HepG2 (cell line): ENCODE measurements around the gene HIPK3. TPM values are rescaled to one million over a fixed set of nuclear protein-coding genes. Genes with fewer than 3 reads are reported as not detected.

Source experiments
- ATAC-seq: fragments of 200-7000 bp; cut with Tn5 transposase; 3 replicates; pipeline ENCODE4 v1.9.1; 2020; ENCODE audit warnings: mild to moderate bottlenecking, moderate library complexity
- BruUV-seq: library from RNA; stranded (reverse); fragments of 400-500 nt; replicated peaks from 2 replicates; lab custom pipeline; 2021; lab: Mats Ljungman, UMichigan
- CTCF ChIA-PET: fragments of 300-600 bp; formaldehyde crosslinking; extraction: SDS; loops from one replicate; lab custom pipeline; 2021; ENCODE audit warnings: low total read pairs, inconsistent platforms, low intra/inter-chr PET ratio; lab: Yijun Ruan, JAX
- POLR2A ChIA-PET: fragments of 350-600 bp; sonication (Branson Sonifier 250); formaldehyde crosslinking; loops from one replicate; lab custom pipeline; 2020; ENCODE audit warnings: antibody characterized with exemption, inconsistent platforms; lab: Yijun Ruan, JAX
- DNase-seq: peaks from one replicate; pipeline ENCODE4 v3.0.0-alpha.2; 2015; ENCODE audit warnings: low spot score
- FAIRE-seq: peaks from 3 replicates; lab custom pipeline; 2011; peaks lifted over from hg19 to GRCh38; lab: Jason Lieb, UNC
- H2AFZ ChIP-seq: one replicate; pipeline ENCODE4 v1.6.1; 2011; ENCODE audit warnings: low read length, inconsistent platforms
- H3K27ac ChIP-seq: fragments of 300-600 bp; 3 replicates; pipeline ENCODE4 v1.8.0; 2011; ENCODE audit warnings: mixed run types, mild to moderate bottlenecking, mixed read lengths, low read length, inconsistent platforms; ENCODE audit not compliant: insufficient read depth; ENCODE audit errors: extremely low read length
- H3K27me3 ChIP-seq, 2 experiments: fragments of 200-600 bp in 1 of 2; 2 replicates in 1 of 2; 3 replicates in 1 of 2; pipeline versions ENCODE4 v1.6.0 to v1.8.0; 2011; ENCODE audit warnings: low read length in 2 of 2, mild to moderate bottlenecking in 2 of 2, moderate library complexity in 2 of 2, inconsistent platforms in 1 of 2; ENCODE audit not compliant: insufficient read depth in 2 of 2, control insufficient read depth in 1 of 2
- H3K36me3 ChIP-seq, 2 experiments: fragments of 200-600 bp in 1 of 2; replicated peaks in 1 of 2; 2 replicates in 1 of 2; 3 replicates in 1 of 2; pipeline versions ENCODE4 v1.5.1 to v1.8.0; 2011; ENCODE audit warnings: low read length in 2 of 2, inconsistent platforms in 1 of 2; ENCODE audit not compliant: insufficient read depth in 2 of 2, control insufficient read depth in 1 of 2
- H3K4me1 ChIP-seq: 2 replicates; pipeline ENCODE4 v1.5.1; 2012; ENCODE audit warnings: low read length, inconsistent platforms; ENCODE audit not compliant: insufficient read depth
- H3K4me2 ChIP-seq: 2 replicates; pipeline ENCODE4 v1.6.0; 2011; ENCODE audit warnings: low read depth, low read length, inconsistent platforms
- H3K4me3 ChIP-seq, 3 experiments: fragments of 200-600 bp in 1 of 3; sonication (generic), shearing (Covaris generic) in 1 of 3; replicated peaks in 1 of 3; 2 replicates each; pipeline ENCODE4 v1.5.1; 2011 to 2016; ENCODE audit warnings: low read length in 3 of 3, inconsistent platforms in 2 of 3, low read depth in 2 of 3, mild to moderate bottlenecking in 2 of 3, control low read depth in 1 of 3, mixed read lengths in 1 of 3; ENCODE audit not compliant: insufficient read depth in 1 of 3
- H3K79me2 ChIP-seq: one replicate; pipeline ENCODE4 v1.6.1; 2011; ENCODE audit warnings: low read length, inconsistent platforms; ENCODE audit not compliant: insufficient read depth
- H3K9ac ChIP-seq: 2 replicates; pipeline ENCODE4 v1.6.0; 2011; ENCODE audit warnings: mild to moderate bottlenecking, low read depth, low read length, inconsistent platforms; ENCODE audit not compliant: insufficient read depth
- H3K9me3 ChIP-seq: 2 replicates; pipeline ENCODE4 v1.5.1; 2012; ENCODE audit warnings: mild to moderate bottlenecking, low read length
- H4K20me1 ChIP-seq: 2 replicates; pipeline ENCODE4 v1.6.0; 2011; ENCODE audit warnings: inconsistent platforms, mild to moderate bottlenecking, low read length, moderate library complexity; ENCODE audit not compliant: insufficient read depth
- FOXM1 ChIP-seq: sonication (generic); formaldehyde crosslinking; IDR thresholded peaks from 2 replicates; pipeline ENCODE4 v1.5.0; 2020; ENCODE audit warnings: missing genetic modification reagents
- HNRNPL ChIP-seq: fragments of 200-400 bp; formaldehyde crosslinking; IDR thresholded peaks from 2 replicates; pipeline ENCODE4 v1.6.1; 2017; ENCODE audit warnings: mild to moderate bottlenecking, low read depth, low read length
- KLF9 ChIP-seq: IDR thresholded peaks from 2 replicates; pipeline ENCODE4 v1.6.1; 2016; ENCODE audit warnings: low read depth
- MAFK ChIP-seq, 2 experiments: IDR thresholded peaks in 1 of 2; conservative IDR thresholded peaks in 1 of 2; 2 replicates each; pipeline ENCODE4 v1.6.1; 2011; ENCODE audit warnings: improper control_type of control experiment in 2 of 2, low read length in 2 of 2
- MZF1 ChIP-seq: sonication (generic); formaldehyde crosslinking; IDR thresholded peaks from 2 replicates; pipeline ENCODE4 v1.8.1; 2023; ENCODE audit warnings: mild to moderate bottlenecking, missing genetic modification reagents, borderline replicate concordance
- SPEN ChIP-seq: sonication (generic); formaldehyde crosslinking; IDR thresholded peaks from 2 replicates; pipeline ENCODE4 v1.5.1; 2020; ENCODE audit warnings: low read depth, mild to moderate bottlenecking, missing genetic modification reagents
- TGIF2 ChIP-seq: IDR thresholded peaks from 2 replicates; pipeline ENCODE4 v1.6.1; 2016; ENCODE audit warnings: control low read depth, missing compliant biosample characterization
- ZNF224 ChIP-seq: sonication (generic); formaldehyde crosslinking; IDR thresholded peaks from 2 replicates; pipeline ENCODE4 v1.5.0; 2020; ENCODE audit warnings: mild to moderate bottlenecking, missing genetic modification reagents
- ZNF790 ChIP-seq: sonication (generic); formaldehyde crosslinking; IDR thresholded peaks from 2 replicates; pipeline ENCODE4 v1.8.0; 2022; ENCODE audit warnings: missing genetic modification reagents, mild to moderate bottlenecking, borderline replicate concordance
- ZNF879 ChIP-seq: sonication (generic); formaldehyde crosslinking; IDR thresholded peaks from 2 replicates; pipeline ENCODE4 v1.8.1; 2023; ENCODE audit warnings: missing genetic modification reagents
- WGBS: methylation state at CpG from one replicate; pipeline ENCODE4 v1.1.6; 2017; ENCODE audit warnings: low lambda C conversion rate; 5-methylcytosine and 5-hydroxymethylcytosine counted together
- in situ Hi-C: cut with HindIII; loops from 2 replicates; pipeline ENCODE4 v1.10.0; 2017; ENCODE audit warnings: low pct_unique_long_range_greater_than_20kb; ENCODE audit not compliant: extremely low pct_ligation_motif_present
- intact Hi-C: fragments of 100-400 bp; cut with micrococcal nuclease; formaldehyde crosslinking; loops from one replicate; pipeline ENCODE4 v1.10.0; 2022; ENCODE audit not compliant: unreplicated experiment
- polyA plus RNA-seq, 8 experiments: library from polyadenylated mRNA; depleted of rRNA in 3 of 8; stranded (reverse) in 7 of 8; unstranded in 1 of 8; fragments of >200 nt; fragmentation: Illumina TruSeq in 4 of 8; extraction: Trizol in 4 of 8; gene quantifications; 2 replicates each; pipeline versions ENCODE4 v1.2.1 to v1.2.3, GENCODE V29; 2011 to 2016; ENCODE audit warnings: low read depth in 4 of 8, missing spikeins in 1 of 8, mixed read lengths in 1 of 8; ENCODE audit not compliant: insufficient read depth in 1 of 8
- total RNA-seq, 5 experiments: library from RNA; depleted of rRNA; stranded (reverse); fragments of >200 nt; fragmentation: Illumina TruSeq; extraction: Trizol; gene quantifications; 2 replicates each; pipeline ENCODE4 v1.2.3, GENCODE V29; 2016; ENCODE audit warnings: low read depth in 1 of 5
- TF ChIP-seq, protein P1 (sequence below): sonication (generic); formaldehyde crosslinking; IDR thresholded peaks from 2 replicates; pipeline ENCODE4 v1.5.0; 2020; ENCODE audit warnings: missing genetic modification reagents, mild to moderate bottlenecking, borderline replicate concordance
- TF ChIP-seq, protein P2 (sequence below): IDR thresholded peaks from 2 replicates; pipeline ENCODE4 v1.6.1; 2012; ENCODE audit warnings: inconsistent platforms

The HIPK3 gene
- total and polyA plus RNA-seq, 2 of the 13 experiments (the other 11 are each of a cell fraction or from before 2014, with no cell fraction given) = 20.5 to 44.3 TPM

DNA sequence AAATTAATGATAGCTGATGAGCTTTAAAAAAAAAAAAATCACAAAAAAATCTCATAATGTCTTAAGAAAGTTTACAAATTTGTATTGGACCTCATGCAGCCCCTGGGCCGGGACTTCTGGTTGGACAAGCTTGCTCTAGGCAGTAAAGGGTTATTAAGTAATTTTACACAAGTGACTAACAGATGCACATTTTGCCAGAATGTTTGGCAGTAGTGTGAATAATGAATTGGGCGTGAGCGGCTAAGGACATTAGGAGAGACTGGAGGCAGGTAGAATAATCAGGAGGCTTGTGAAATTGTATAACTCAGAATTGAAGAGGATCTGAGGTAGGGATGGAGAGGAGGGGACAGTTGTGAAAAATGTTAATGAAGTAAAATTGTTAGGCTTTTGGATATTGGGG is 77.4 kb downstream of the HIPK3 start (continued):
- TF ChIP-seq, protein P1, sequence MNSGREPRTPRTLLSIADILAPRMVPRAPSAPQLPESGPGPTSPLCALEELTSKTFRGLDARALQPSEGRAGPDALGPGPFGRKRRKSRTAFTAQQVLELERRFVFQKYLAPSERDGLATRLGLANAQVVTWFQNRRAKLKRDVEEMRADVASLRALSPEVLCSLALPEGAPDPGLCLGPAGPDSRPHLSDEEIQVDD (CRISPR knock-in tag) = no peak
- TF ChIP-seq TGIF2 (no peak), ZNF879 (CRISPR knock-in tag) (no peak), ZNF790 (CRISPR knock-in tag) (no peak), KLF9 (CRISPR knock-in tag) (no peak), MZF1 (CRISPR knock-in tag) (no peak), SPEN (CRISPR knock-in tag) (no peak), FOXM1 (CRISPR knock-in tag) (no peak)
- TF ChIP-seq, protein P2, sequence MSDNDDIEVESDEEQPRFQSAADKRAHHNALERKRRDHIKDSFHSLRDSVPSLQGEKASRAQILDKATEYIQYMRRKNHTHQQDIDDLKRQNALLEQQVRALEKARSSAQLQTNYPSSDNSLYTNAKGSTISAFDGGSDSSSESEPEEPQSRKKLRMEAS = no peak

DNA sequence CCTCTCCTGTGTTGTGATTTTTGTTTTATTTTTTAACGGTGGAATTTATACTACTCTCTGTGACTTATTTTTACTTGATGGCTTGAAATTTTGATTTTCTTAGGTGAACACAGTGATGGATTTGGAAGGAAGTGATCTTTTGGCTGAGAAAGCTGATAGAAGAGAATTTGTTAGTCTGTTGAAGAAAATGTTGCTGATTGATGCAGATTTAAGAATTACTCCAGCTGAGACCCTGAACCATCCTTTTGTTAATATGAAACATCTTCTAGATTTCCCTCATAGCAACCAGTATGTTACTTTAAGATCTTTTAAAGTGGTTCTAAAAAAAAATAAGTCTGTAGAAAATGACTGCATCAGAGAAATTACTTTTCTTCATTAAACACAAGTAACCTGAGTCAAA is 82.1 kb downstream of the HIPK3 start:
- in situ Hi-C loops = no loop called here
- CTCF ChIA-PET = no interaction called here
- intact Hi-C loops = no loop called here
- POLR2A ChIA-PET = no interaction called here
- no peak overlapping the region for H3K27ac ChIP-seq
- no peak for FAIRE-seq
- no peaks in the 10 kb centered on the region for H3K9me3 ChIP-seq
- no peaks in the 10 kb centered on the region for H4K20me1 ChIP-seq
- H3K36me3 ChIP-seq = peaks cover 7 to 33% of the 10 kb centered on the region in 2 experiments; a peak in 4 of 5 replicates
- H3K4me1 ChIP-seq = no peaks in the 10 kb centered on the region
- no peak overlapping the region for H3K9ac ChIP-seq
- no peak overlapping the region for H3K4me2 ChIP-seq
- no peak for ATAC-seq
- no peak overlapping the region for H3K4me3 ChIP-seq
- 93% methylated on average over 1 of the region's 1 CpG for WGBS
- H3K27me3 ChIP-seq = no peaks in the 10 kb centered on the region
- H3K79me2 ChIP-seq = no peaks in the 10 kb centered on the region
- no peak for DNase-seq
- H2AFZ ChIP-seq = no peak overlapping the region
- no TSS peak for BruUV-seq
- peak; percentile 14 to 57; a peak in 1 of 4 replicates for TF ChIP-seq MAFK (conservative IDR thresholded peaks at IDR 0.05 in 1 of 2, IDR thresholded peaks at IDR 0.05 in 1 of 2; ENCODE audit: low read length in 2 of 2)
- no peak for TF ChIP-seq ZNF224
- TF ChIP-seq HNRNPL = no peak
